Measurements from ENCODE around the gene SPINK6.

The SPINK6 gene

DNA sequence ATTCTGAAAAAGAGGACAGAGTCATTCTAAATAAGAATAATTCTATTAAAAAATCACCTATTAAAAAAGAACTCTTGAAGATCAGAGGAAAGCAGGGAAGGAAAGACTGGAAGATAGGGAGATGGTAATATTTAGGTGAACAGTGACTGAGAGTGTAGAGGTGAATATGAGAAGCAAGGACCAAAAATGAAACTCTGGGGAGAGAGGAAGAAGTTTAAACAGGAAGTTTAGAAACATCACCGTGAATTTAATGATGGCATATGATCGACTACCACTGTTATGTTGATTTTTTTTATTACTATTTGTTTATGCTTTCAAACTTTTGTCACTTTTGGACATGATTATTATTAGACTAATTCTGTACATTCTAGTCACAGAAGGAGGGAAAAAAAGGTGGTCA is 1.7 kb upstream of the SPINK6 start:
- TF ChIP-seq EZH2phosphoT487 (IDR thresholded peaks at IDR 0.05; ENCODE audit: borderline replicate concordance), result no peak
- TF ChIP-seq, protein P1, sequence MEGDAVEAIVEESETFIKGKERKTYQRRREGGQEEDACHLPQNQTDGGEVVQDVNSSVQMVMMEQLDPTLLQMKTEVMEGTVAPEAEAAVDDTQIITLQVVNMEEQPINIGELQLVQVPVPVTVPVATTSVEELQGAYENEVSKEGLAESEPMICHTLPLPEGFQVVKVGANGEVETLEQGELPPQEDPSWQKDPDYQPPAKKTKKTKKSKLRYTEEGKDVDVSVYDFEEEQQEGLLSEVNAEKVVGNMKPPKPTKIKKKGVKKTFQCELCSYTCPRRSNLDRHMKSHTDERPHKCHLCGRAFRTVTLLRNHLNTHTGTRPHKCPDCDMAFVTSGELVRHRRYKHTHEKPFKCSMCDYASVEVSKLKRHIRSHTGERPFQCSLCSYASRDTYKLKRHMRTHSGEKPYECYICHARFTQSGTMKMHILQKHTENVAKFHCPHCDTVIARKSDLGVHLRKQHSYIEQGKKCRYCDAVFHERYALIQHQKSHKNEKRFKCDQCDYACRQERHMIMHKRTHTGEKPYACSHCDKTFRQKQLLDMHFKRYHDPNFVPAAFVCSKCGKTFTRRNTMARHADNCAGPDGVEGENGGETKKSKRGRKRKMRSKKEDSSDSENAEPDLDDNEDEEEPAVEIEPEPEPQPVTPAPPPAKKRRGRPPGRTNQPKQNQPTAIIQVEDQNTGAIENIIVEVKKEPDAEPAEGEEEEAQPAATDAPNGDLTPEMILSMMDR (conservative IDR thresholded peaks at IDR 0.05; ENCODE audit: low read length), result no peak
- H3K79me2 ChIP-seq (ENCODE audit: insufficient read depth, low read length), result no peaks in the 10 kb centered on the region
- no peaks in the 10 kb centered on the region for H3K9me2 ChIP-seq (replicated peaks; ENCODE audit: low read depth, low read length)
- peaks cover 7% of the 10 kb centered on the region for H3K4me1 ChIP-seq (ENCODE audit: insufficient read depth, low read length, poor library complexity, severe bottlenecking)
- H3K36me3 ChIP-seq (ENCODE audit: insufficient read depth, low read length), result no peaks in the 10 kb centered on the region
- H3K4me3 ChIP-seq (ENCODE audit: low read length, poor library complexity, severe bottlenecking), result peak overlapping the region; percentile 43
- H2AFZ ChIP-seq (ENCODE audit: low read length), result peak overlapping the region; percentile 78; the same call in 1 of the 2 replicates
- H3F3A ChIP-seq (ENCODE audit: low read depth), result no peaks in the 10 kb centered on the region
- peak overlapping the region; percentile 61 for H3K4me2 ChIP-seq (ENCODE audit: low read depth, low read length, poor library complexity, severe bottlenecking)
- H3K9ac ChIP-seq (ENCODE audit: low read depth, low read length, poor library complexity, severe bottlenecking), result no peak overlapping the region
- no peaks in the 10 kb centered on the region for H3K9me3 ChIP-seq (ENCODE audit: insufficient read depth, low read depth, low read length)
- no peaks in the 10 kb centered on the region for H4K20me1 ChIP-seq (ENCODE audit: insufficient read depth, low read length, poor library complexity, severe bottlenecking)
- no peaks in the 10 kb centered on the region for H3K27me3 ChIP-seq (ENCODE audit: insufficient read depth, low read length, poor library complexity, severe bottlenecking)

DNA sequence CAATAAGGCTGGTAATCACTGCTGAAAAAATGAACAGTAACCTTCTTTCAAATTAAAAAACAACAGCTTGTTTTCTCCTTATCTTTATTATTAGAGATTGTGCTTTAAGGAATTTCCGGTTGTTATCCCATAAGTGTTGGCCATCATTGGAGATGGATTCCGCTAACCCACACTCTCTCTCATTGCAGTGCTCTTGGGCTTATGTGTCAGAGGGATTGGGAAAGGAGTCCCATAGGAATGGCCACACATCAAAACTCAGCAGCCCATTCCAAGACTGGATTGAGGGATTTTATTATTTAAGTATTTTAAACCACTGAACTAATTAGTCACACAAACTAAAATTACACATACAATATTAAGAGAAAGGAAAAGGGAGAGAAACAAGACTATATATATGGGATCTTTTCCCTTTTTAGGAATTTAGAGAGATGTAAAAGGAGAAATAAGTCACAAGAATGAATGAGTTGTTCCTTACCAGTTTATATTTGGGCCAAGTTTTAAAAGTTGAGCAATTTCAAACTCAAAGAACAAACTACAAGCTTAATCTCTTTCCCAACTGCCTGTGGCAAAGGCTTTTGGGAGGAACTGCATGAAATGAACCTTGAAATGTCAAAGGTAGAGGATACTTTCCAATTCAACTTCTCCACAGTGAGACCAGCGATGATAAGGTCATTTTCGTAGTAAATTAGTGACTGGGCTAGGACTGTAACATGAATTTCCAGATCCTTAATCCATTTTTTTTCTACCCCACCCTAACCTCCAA is 2.4 kb downstream of the SPINK6 start:
- no peak overlapping the region for H3K4me3 ChIP-seq (ENCODE audit: low read length, poor library complexity, severe bottlenecking)
- no peak overlapping the region for H3K4me2 ChIP-seq (ENCODE audit: low read depth, low read length, poor library complexity, severe bottlenecking)
- no peak overlapping the region for H3K9ac ChIP-seq (ENCODE audit: low read depth, low read length, poor library complexity, severe bottlenecking)
- H4K20me1 ChIP-seq (ENCODE audit: insufficient read depth, low read length, poor library complexity, severe bottlenecking), result no peaks in the 10 kb centered on the region
- H3F3A ChIP-seq (ENCODE audit: low read depth), result no peaks in the 10 kb centered on the region
- H3K9me3 ChIP-seq (ENCODE audit: insufficient read depth, low read depth, low read length), result no peaks in the 10 kb centered on the region
- no peaks in the 10 kb centered on the region for H3K79me2 ChIP-seq (ENCODE audit: insufficient read depth, low read length)
- H3K27me3 ChIP-seq (ENCODE audit: insufficient read depth, low read length, poor library complexity, severe bottlenecking), result no peaks in the 10 kb centered on the region
- no peaks in the 10 kb centered on the region for H3K36me3 ChIP-seq (ENCODE audit: insufficient read depth, low read length)
- no peak for TF ChIP-seq EZH2phosphoT487 (IDR thresholded peaks at IDR 0.05; ENCODE audit: borderline replicate concordance)
- TF ChIP-seq, protein P1 (conservative IDR thresholded peaks at IDR 0.05; ENCODE audit: low read length), result no peak
- no peaks in the 10 kb centered on the region for H3K9me2 ChIP-seq (replicated peaks; ENCODE audit: low read depth, low read length)
- peaks cover 7% of the 10 kb centered on the region for H3K4me1 ChIP-seq (ENCODE audit: insufficient read depth, low read length, poor library complexity, severe bottlenecking)
- H2AFZ ChIP-seq (ENCODE audit: low read length), result no peak overlapping the region

- Histone ChIP-seq H3K4me2 (ENCODE audit: low read depth, low read length, poor library complexity, severe bottlenecking) (no peak overlapping the region), H3K4me1 (ENCODE audit: insufficient read depth, low read length, poor library complexity, severe bottlenecking) (peaks cover 7% of the 10 kb centered on the region), H3K4me3 (ENCODE audit: low read length, poor library complexity, severe bottlenecking) (no peak overlapping the region), H4K20me1 (ENCODE audit: insufficient read depth, low read length, poor library complexity, severe bottlenecking) (no peaks in the 10 kb centered on the region), H3K9me3 (ENCODE audit: insufficient read depth, low read depth, low read length) (no peaks in the 10 kb centered on the region), H3K9ac (ENCODE audit: low read depth, low read length, poor library complexity, severe bottlenecking) (no peak overlapping the region), H3K79me2 (ENCODE audit: insufficient read depth, low read length) (no peaks in the 10 kb centered on the region), H2AFZ (ENCODE audit: low read length) (no peak overlapping the region), H3K9me2 (replicated peaks; ENCODE audit: low read depth, low read length) (no peaks in the 10 kb centered on the region), H3F3A (ENCODE audit: low read depth) (no peaks in the 10 kb centered on the region), H3K27me3 (ENCODE audit: insufficient read depth, low read length, poor library complexity, severe bottlenecking) (no peaks in the 10 kb centered on the region), H3K36me3 (ENCODE audit: insufficient read depth, low read length) (no peaks in the 10 kb centered on the region)
- TF ChIP-seq, protein P1 (conservative IDR thresholded peaks at IDR 0.05; ENCODE audit: low read length), result no peak
- TF ChIP-seq EZH2phosphoT487 (IDR thresholded peaks at IDR 0.05; ENCODE audit: borderline replicate concordance), result no peak
These were observed 3.0 kb downstream of the SPINK6 start for GRCh38 chr5:148205865-148206264.
